DND-41 (cell line): ENCODE measurements around the gene SMOC2.

Experiments used
- ATAC-seq: fragments of 200-7000 bp; cut with Tn5 transposase; 3 replicates; pipeline ENCODE4 v1.9.1; 2021; ENCODE audit warnings: low read depth; ENCODE audit not compliant: insufficient read depth
- DNase-seq: peaks from one replicate; pipeline ENCODE4 v3.0.0-alpha.2; 2020
- H2AFZ ChIP-seq: 2 replicates; pipeline ENCODE4 v1.6.0; 2012; ENCODE audit warnings: low read depth, low read length
- H3K27ac ChIP-seq: 2 replicates; pipeline ENCODE4 v1.5.1; 2012; ENCODE audit warnings: low read length, inconsistent platforms
- H3K27me3 ChIP-seq: fragments of 200-600 bp; sonication (generic); 2 replicates; pipeline ENCODE4 v1.6.0; 2012; ENCODE audit warnings: low read length, mild to moderate bottlenecking, inconsistent platforms; ENCODE audit not compliant: insufficient read depth, poor library complexity
- H3K36me3 ChIP-seq: 2 replicates; pipeline ENCODE4 v1.5.1; 2012; ENCODE audit warnings: low read length, inconsistent platforms; ENCODE audit not compliant: insufficient read depth
- H3K4me1 ChIP-seq: 2 replicates; pipeline ENCODE4 v1.5.1; 2012; ENCODE audit warnings: mild to moderate bottlenecking, low read length; ENCODE audit not compliant: insufficient read depth
- H3K4me2 ChIP-seq: 2 replicates; pipeline ENCODE4 v1.6.0; 2012; ENCODE audit warnings: mild to moderate bottlenecking, moderate library complexity, low read length, inconsistent platforms; ENCODE audit not compliant: insufficient read depth
- H3K4me3 ChIP-seq, 2 experiments: fragments of 200-600 bp in 1 of 2; shearing (Covaris generic) in 1 of 2; 2 replicates each; pipeline ENCODE4 v1.5.1; 2012 to 2016; ENCODE audit warnings: inconsistent platforms in 2 of 2, low read length in 2 of 2, mild to moderate bottlenecking in 2 of 2, low read depth in 1 of 2, moderate library complexity in 1 of 2
- H3K79me2 ChIP-seq: 2 replicates; pipeline ENCODE4 v1.6.0; 2012; ENCODE audit warnings: low read length, inconsistent platforms; ENCODE audit not compliant: insufficient read depth
- H3K9ac ChIP-seq: 2 replicates; pipeline ENCODE4 v1.6.0; 2012; ENCODE audit warnings: low read depth, mild to moderate bottlenecking, inconsistent platforms, low read length, moderate library complexity
- H3K9me3 ChIP-seq: 2 replicates; pipeline ENCODE4 v1.5.1; 2012; ENCODE audit warnings: low read length, moderate library complexity, mild to moderate bottlenecking, inconsistent platforms; ENCODE audit not compliant: insufficient read depth, severe bottlenecking
- H4K20me1 ChIP-seq: 2 replicates; pipeline ENCODE4 v1.6.0; 2012; ENCODE audit warnings: low read length; ENCODE audit not compliant: insufficient read depth
- EZH2 ChIP-seq: IDR thresholded peaks from 3 replicates; pipeline ENCODE4 v1.6.1; 2012; ENCODE audit warnings: borderline replicate concordance, low read depth, mild to moderate bottlenecking, moderate library complexity, low read length, inconsistent platforms; ENCODE audit not compliant: severe bottlenecking
- TF ChIP-seq, protein P1 (sequence below): IDR thresholded peaks from 2 replicates; pipeline ENCODE4 v1.5.1; 2012; ENCODE audit warnings: borderline replicate concordance, low read length, moderate library complexity, mild to moderate bottlenecking; ENCODE audit not compliant: poor library complexity, severe bottlenecking; ENCODE audit errors: extremely low read depth

The SMOC2 gene

DNA sequence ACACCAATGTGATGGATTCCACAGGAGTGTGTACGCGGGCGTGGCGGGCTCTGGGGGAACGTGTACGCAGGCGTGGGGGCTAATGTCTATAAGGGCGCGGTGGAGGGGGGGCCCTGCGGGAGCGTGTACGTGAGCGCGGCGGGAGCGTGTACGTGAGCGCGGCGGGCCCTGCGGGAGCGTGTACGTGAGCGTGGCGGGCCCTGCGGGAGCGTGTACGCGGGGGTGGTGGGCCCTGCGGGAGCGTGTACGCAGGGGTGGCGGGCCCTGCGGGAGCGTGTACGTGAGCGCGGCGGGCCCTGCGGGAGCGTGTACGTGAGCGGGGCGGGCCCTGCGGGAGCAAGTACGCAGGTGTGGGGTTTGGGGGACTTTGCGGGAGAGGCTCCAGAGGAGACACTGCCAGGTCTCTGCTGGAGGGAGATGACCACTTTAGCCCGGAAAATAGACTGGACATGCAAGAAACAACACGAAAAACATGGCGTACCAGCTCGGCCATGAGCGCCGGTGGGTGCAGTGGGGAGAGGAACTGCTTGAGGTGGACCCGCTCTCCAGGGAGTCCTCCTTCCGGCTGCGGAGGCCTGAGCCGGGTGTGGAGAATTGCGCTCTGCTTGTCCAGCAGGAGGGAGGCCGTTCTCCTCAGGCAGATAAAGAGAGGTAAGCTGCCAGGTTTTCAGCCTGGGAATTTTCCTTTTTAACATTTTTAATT lies 27.8 kb upstream of the SMOC2 start:
- TF ChIP-seq, protein P1, sequence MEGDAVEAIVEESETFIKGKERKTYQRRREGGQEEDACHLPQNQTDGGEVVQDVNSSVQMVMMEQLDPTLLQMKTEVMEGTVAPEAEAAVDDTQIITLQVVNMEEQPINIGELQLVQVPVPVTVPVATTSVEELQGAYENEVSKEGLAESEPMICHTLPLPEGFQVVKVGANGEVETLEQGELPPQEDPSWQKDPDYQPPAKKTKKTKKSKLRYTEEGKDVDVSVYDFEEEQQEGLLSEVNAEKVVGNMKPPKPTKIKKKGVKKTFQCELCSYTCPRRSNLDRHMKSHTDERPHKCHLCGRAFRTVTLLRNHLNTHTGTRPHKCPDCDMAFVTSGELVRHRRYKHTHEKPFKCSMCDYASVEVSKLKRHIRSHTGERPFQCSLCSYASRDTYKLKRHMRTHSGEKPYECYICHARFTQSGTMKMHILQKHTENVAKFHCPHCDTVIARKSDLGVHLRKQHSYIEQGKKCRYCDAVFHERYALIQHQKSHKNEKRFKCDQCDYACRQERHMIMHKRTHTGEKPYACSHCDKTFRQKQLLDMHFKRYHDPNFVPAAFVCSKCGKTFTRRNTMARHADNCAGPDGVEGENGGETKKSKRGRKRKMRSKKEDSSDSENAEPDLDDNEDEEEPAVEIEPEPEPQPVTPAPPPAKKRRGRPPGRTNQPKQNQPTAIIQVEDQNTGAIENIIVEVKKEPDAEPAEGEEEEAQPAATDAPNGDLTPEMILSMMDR: no peak
- TF ChIP-seq EZH2: no peak
- no peak overlapping the region for H3K9ac ChIP-seq
- H3K4me2 ChIP-seq: no peak overlapping the region
- H3K36me3 ChIP-seq: no peaks in the 10 kb centered on the region
- no peaks in the 10 kb centered on the region for H4K20me1 ChIP-seq
- H3K4me3 ChIP-seq: no peak overlapping the region
- no peaks in the 10 kb centered on the region for H3K4me1 ChIP-seq
- H3K79me2 ChIP-seq: no peaks in the 10 kb centered on the region
- H3K9me3 ChIP-seq: no peaks in the 10 kb centered on the region
- no peaks in the 10 kb centered on the region for H3K27me3 ChIP-seq
- H2AFZ ChIP-seq: no peak overlapping the region
- no peak overlapping the region for H3K27ac ChIP-seq
- no peak for ATAC-seq
- DNase-seq: no peak

DNA sequence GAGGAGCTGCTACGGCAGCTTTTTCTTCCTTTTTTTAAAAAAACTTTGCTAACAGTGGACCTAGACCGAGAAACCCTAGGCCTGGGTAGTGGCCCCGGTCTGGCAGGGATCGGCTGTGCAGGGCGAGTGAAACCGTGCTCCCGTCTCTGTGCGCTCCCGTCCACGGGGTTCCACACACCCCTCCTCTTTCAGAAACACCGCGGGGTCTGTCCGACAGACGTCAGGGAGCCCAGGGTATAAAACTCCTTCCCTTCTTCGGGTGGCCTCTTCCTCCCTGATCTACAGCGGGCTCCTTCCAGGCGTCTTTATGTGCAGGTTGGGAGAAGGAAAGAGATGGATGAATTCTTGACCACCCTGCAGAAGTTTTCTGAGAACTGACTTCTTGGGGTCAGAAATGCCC lies 27.1 kb upstream of the SMOC2 start:
- Histone ChIP-seq H3K4me2 (no peak overlapping the region), H3K27ac (no peak overlapping the region), H3K9me3 (no peaks in the 10 kb centered on the region), H3K9ac (no peak overlapping the region), H3K27me3 (no peaks in the 10 kb centered on the region), H4K20me1 (no peaks in the 10 kb centered on the region), H2AFZ (no peak overlapping the region), H3K4me1 (no peaks in the 10 kb centered on the region), H3K79me2 (no peaks in the 10 kb centered on the region), H3K36me3 (no peaks in the 10 kb centered on the region), H3K4me3 (no peak overlapping the region)
- no peak for DNase-seq
- TF ChIP-seq EZH2: no peak
- TF ChIP-seq, protein P1: no peak
- no peak for ATAC-seq

DNA sequence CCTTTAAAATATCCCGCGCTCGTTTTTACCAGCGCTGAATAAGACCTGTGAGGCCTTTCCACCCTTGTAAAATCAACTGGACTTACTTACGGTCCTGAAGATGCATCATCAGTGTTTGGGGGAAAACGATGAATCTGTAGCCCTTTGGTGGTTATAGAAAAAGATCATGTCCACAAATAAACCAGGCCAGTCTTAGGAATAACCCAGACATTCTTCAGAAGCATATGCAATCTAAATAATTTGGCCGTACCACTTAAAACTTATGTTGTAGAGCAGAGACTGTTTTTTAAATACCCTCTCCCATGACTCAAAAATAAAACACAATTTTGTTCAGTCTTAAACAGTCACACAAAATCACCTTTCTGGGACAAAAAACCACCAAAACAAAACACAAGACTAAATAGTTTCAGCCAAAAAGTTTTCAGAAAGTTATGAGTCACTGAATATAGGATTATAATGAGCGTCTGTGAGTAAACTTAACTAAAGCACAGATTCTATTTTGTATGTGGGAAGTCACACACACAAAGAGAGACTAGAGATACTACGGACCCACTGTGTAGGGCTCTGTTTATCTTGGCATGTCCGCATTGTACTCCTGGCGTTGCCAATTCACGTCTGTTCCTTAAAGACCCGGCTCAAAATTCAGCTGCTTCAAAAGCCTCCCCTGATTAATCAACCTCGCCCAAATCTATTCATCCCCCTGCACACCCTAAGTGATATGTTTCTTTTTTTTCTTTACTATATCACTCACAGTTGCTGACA lies 26.5 kb upstream of the SMOC2 start:
- ATAC-seq (no peak), DNase-seq (no peak)
- H2AFZ ChIP-seq: no peak overlapping the region
- H4K20me1 ChIP-seq: no peaks in the 10 kb centered on the region
- H3K27me3 ChIP-seq: no peaks in the 10 kb centered on the region
- no peak overlapping the region for H3K9ac ChIP-seq
- no peak overlapping the region for H3K27ac ChIP-seq
- TF ChIP-seq EZH2: no peak
- TF ChIP-seq, protein P1: no peak
- H3K4me3 ChIP-seq: no peak overlapping the region
- H3K9me3 ChIP-seq: no peaks in the 10 kb centered on the region
- H3K4me2 ChIP-seq: no peak overlapping the region
- H3K36me3 ChIP-seq: no peaks in the 10 kb centered on the region
- H3K4me1 ChIP-seq: no peaks in the 10 kb centered on the region
- no peaks in the 10 kb centered on the region for H3K79me2 ChIP-seq
